Measurements from ENCODE around the gene FAM200C. TPM values are rescaled to one million over a fixed set of nuclear protein-coding genes. Genes with fewer than 3 reads are reported as not detected.

Gene FAM200C
- total and polyA plus RNA-seq, 2 of the 8 experiments (the other 6 are each of a cell fraction or from before 2014, with no cell fraction given): 2.6 to 7.3 TPM

GRCh38 chr5:160349935-160350303, 49.9 kb downstream of the FAM200C start:
- Histone ChIP-seq H2BK20ac (ENCODE audit: low read length) (no peak overlapping the region), H3K23ac (ENCODE audit: insufficient read length) (no peak overlapping the region), H3K4me2 (ENCODE audit: insufficient read depth in 1 of 2, low read depth in 2 of 2, low read length in 2 of 2) (no peak overlapping the region), H2BK5ac (ENCODE audit: low read depth, low read length) (no peak overlapping the region), H3K56ac (replicated peaks; ENCODE audit: insufficient read length, low read depth, low read length) (no peak overlapping the region), H3K36me3 (ENCODE audit: control insufficient read depth in 2 of 4, insufficient read depth in 4 of 4, low read length in 3 of 4) (no peaks in the 10 kb centered on the region), H3K27me3 (replicated peaks in 1 of 4; ENCODE audit: control insufficient read depth in 3 of 4, extremely low read depth in 1 of 4, insufficient read depth in 3 of 4, low read length in 3 of 4) (no peaks in the 10 kb centered on the region), H3K14ac (ENCODE audit: insufficient read length) (no peak overlapping the region), H3K27ac (ENCODE audit: low read depth, low read length) (no peak overlapping the region), H4K8ac (ENCODE audit: extremely low read depth, insufficient read depth, low read length) (no peak overlapping the region), H4K20me1 (replicated peaks in 1 of 2; ENCODE audit: control insufficient read depth in 1 of 2, insufficient read depth in 2 of 2, low read length in 2 of 2) (no peaks in the 10 kb centered on the region), H3K9me3 (ENCODE audit: insufficient read depth in 2 of 2, low read depth in 1 of 2, low read length in 1 of 2) (no peaks in the 10 kb centered on the region), H3K23me2 (ENCODE audit: low read depth, low read length) (no peaks in the 10 kb centered on the region), H2AK5ac (ENCODE audit: low read depth, low read length) (no peak overlapping the region), H3K79me2 (ENCODE audit: control insufficient read depth in 1 of 2, insufficient read depth in 2 of 2, low read length in 2 of 2) (no peaks in the 10 kb centered on the region), H3K18ac (ENCODE audit: extremely low read depth, low read length) (no peak overlapping the region), H3K9ac (replicated peaks in 1 of 4; ENCODE audit: extremely low read depth in 1 of 4, low read depth in 3 of 4, low read length in 3 of 4) (no peak overlapping the region), H2BK15ac (ENCODE audit: low read length) (no peak overlapping the region), H4K91ac (replicated peaks; ENCODE audit: insufficient read length, low read length) (no peak overlapping the region), H3K4ac (replicated peaks; ENCODE audit: insufficient read length, low read depth, low read length) (no peak overlapping the region), H2BK120ac (replicated peaks; ENCODE audit: low read depth, low read length) (no peak overlapping the region), H2AFZ (ENCODE audit: low read length) (no peak overlapping the region), H3K4me1 (replicated peaks in 1 of 4; ENCODE audit: control insufficient read depth in 3 of 4, insufficient read depth in 4 of 4, low read length in 3 of 4) (peaks cover 0 to 4% (median 2%) of the 10 kb centered on the region in 4 experiments; a peak in 5 of 7 replicates), H2BK12ac (ENCODE audit: low read depth, low read length) (no peak overlapping the region), H4K5ac (ENCODE audit: insufficient read length, low read depth, low read length) (no peak overlapping the region), H3K4me3 (ENCODE audit: extremely low read depth in 1 of 4, insufficient read depth in 2 of 4, low read depth in 3 of 4, low read length in 4 of 4) (no peak overlapping the region), H3K79me1 (ENCODE audit: low read depth, low read length) (no peaks in the 10 kb centered on the region)
- 82% methylated on average over 4 of the region's 4 CpGs; no CpG with 5 or more reads in 1 of the 2 experiments for WGBS, 2 experiments (ENCODE audit: extremely low coverage in 1 of 2, insufficient coverage in 1 of 2, insufficient read length in 1 of 2, insufficient replicate concordance in 2 of 2, low coverage in 1 of 2, low lambda C conversion rate in 2 of 2, missing lambda C conversion rate in 1 of 2)
- TF ChIP-seq SP4 (IDR thresholded peaks at IDR 0.05; ENCODE audit: low read length): no peak
- no peak for TF ChIP-seq CHD1 (IDR thresholded peaks at IDR 0.05; ENCODE audit: low read depth, low read length)
- TF ChIP-seq SIX5 (IDR thresholded peaks at IDR 0.05; ENCODE audit: low read depth, low read length): no peak
- no peak for TF ChIP-seq GABPA (IDR thresholded peaks at IDR 0.05; ENCODE audit: borderline replicate concordance, insufficient read depth, low read length)
- no peak for TF ChIP-seq KDM5A (IDR thresholded peaks at IDR 0.05; ENCODE audit: low read length)
- TF ChIP-seq POLR2A (IDR thresholded peaks at IDR 0.05; ENCODE audit: control extremely low read depth in 1 of 2, low read depth in 2 of 2, low read length in 2 of 2): no peak
- TF ChIP-seq CTCF (IDR thresholded peaks at IDR 0.05; ENCODE audit: control extremely low read depth in 1 of 3, insufficient read depth in 1 of 3, low read depth in 1 of 3, low read length in 3 of 3): no peak
- no peak for TF ChIP-seq PHF8 (conservative IDR thresholded peaks at IDR 0.05; ENCODE audit: low read depth, low read length)
- no peak for TF ChIP-seq CREB1 (IDR thresholded peaks at IDR 0.05)
- no peak for TF ChIP-seq ASH2L (IDR thresholded peaks at IDR 0.05; ENCODE audit: low read length)
- DNase-seq (ENCODE audit: low read depth in 1 of 2, low spot score in 2 of 2): no peak
- ChIA-PET CTCF (ENCODE audit: partially characterized antibody) (interaction anchor here (0.9 to 12.9 kb wide), 5 partner anchors 10 to 328 kb away, joined by 3 to 231 read pairs (median 8); no protein-coding TSS in a partner anchor), POLR2A (ENCODE audit: partially characterized antibody) (no interaction called here)
- FAIRE-seq: no peak

Measured in H1 (cell line).